IMR-90 (cell line): ENCODE measurements around the gene EIF2AK2. TPM values are rescaled to one million over a fixed set of nuclear protein-coding genes. Genes with fewer than 3 reads are reported as not detected.

Source experiments
- ATAC-seq: fragments of 200-7000 bp; cut with Tn5 transposase; 2 replicates; pipeline ENCODE4 v1.9.1; 2020; ENCODE audit warnings: low read depth, mild to moderate bottlenecking, moderate library complexity
- BruUV-seq: library from RNA; stranded (reverse); fragments of 400-500 nt; replicated peaks from 2 replicates; lab custom pipeline; 2021; lab: Mats Ljungman, UMichigan
- CTCF ChIA-PET: fragments of 300-600 bp; formaldehyde crosslinking; extraction: SDS; loops from one replicate; lab custom pipeline; 2021; ENCODE audit warnings: antibody characterized with exemption; lab: Yijun Ruan, JAX
- POLR2A ChIA-PET: fragments of 300-600 bp; sonication (Branson Sonifier 250); formaldehyde crosslinking; loops from one replicate; lab custom pipeline; 2022; ENCODE audit warnings: antibody characterized with exemption; ENCODE audit not compliant: unreplicated experiment; lab: Charles Lee
- DNase-seq: peaks from one replicate; pipeline ENCODE4 v3.0.0; 2013
- H2AFZ ChIP-seq: replicated peaks from 2 replicates; pipeline ENCODE3; 2013; ENCODE audit warnings: low read length, mild to moderate bottlenecking; ENCODE audit not compliant: poor library complexity
- H2AK5ac ChIP-seq: 2 replicates; pipeline ENCODE4 v1.6.1; 2013; ENCODE audit warnings: low read depth, low read length, inconsistent platforms
- H2AK9ac ChIP-seq: replicated peaks from 2 replicates; pipeline ENCODE3; 2013; ENCODE audit warnings: mild to moderate bottlenecking, low read depth, low read length, moderate library complexity; ENCODE audit not compliant: poor library complexity
- H2BK120ac ChIP-seq: 2 replicates; pipeline ENCODE4 v1.6.1; 2013; ENCODE audit warnings: low read depth, low read length, inconsistent platforms
- H2BK15ac ChIP-seq: 3 replicates; pipeline ENCODE4 v1.6.1; 2013; ENCODE audit warnings: low read depth, low read length, inconsistent platforms
- H2BK20ac ChIP-seq: 2 replicates; pipeline ENCODE4 v1.6.1; 2013; ENCODE audit warnings: low read depth, mild to moderate bottlenecking, inconsistent platforms, low read length, moderate library complexity
- H2BK5ac ChIP-seq: 2 replicates; pipeline ENCODE4 v1.6.1; 2013; ENCODE audit warnings: mild to moderate bottlenecking, low read depth, low read length, inconsistent platforms; ENCODE audit not compliant: poor library complexity, severe bottlenecking
- H3K14ac ChIP-seq: replicated peaks from 2 replicates; pipeline ENCODE4 v1.6.1; 2013; ENCODE audit warnings: low read depth, low read length, inconsistent platforms
- H3K18ac ChIP-seq: 2 replicates; pipeline ENCODE4 v1.6.1; 2013; ENCODE audit warnings: low read depth, low read length, control low read depth
- H3K23ac ChIP-seq: 2 replicates; pipeline ENCODE4 v1.6.1; 2013; ENCODE audit warnings: low read depth, low read length, inconsistent platforms
- H3K27ac ChIP-seq: 2 replicates; pipeline ENCODE4 v1.5.1; 2013; ENCODE audit warnings: mild to moderate bottlenecking, control low read depth, low read length; ENCODE audit not compliant: insufficient read depth
- H3K27me3 ChIP-seq: 2 replicates; pipeline ENCODE4 v1.6.1; 2013; ENCODE audit warnings: low read length; ENCODE audit not compliant: control insufficient read depth, insufficient read depth
- H3K36me3 ChIP-seq: 2 replicates; pipeline ENCODE4 v1.6.1; 2013; ENCODE audit warnings: low read length, mixed read lengths; ENCODE audit not compliant: control insufficient read depth, insufficient read depth
- H3K4ac ChIP-seq: 2 replicates; pipeline ENCODE4 v1.6.1; 2013; ENCODE audit warnings: low read depth, low read length, inconsistent platforms
- H3K4me1 ChIP-seq: 2 replicates; pipeline ENCODE4 v1.6.1; 2013; ENCODE audit warnings: low read length, mixed read lengths; ENCODE audit not compliant: control insufficient read depth, insufficient read depth
- H3K4me2 ChIP-seq: 2 replicates; pipeline ENCODE4 v1.6.1; 2013; ENCODE audit warnings: low read depth, mild to moderate bottlenecking, control low read depth, low read length, moderate library complexity
- H3K4me3 ChIP-seq: 2 replicates; pipeline ENCODE4 v1.5.1; 2013; ENCODE audit warnings: low read depth, mild to moderate bottlenecking, control low read depth, low read length, moderate library complexity; ENCODE audit not compliant: insufficient read depth
- H3K56ac ChIP-seq: 2 replicates; pipeline ENCODE4 v1.6.1; 2013; ENCODE audit warnings: low read length, inconsistent platforms; ENCODE audit not compliant: insufficient read depth; ENCODE audit errors: extremely low read depth
- H3K79me1 ChIP-seq, 2 experiments: 2 replicates each; pipeline ENCODE4 v1.6.1; 2013; ENCODE audit warnings: low read length in 2 of 2, inconsistent platforms in 1 of 2, low read depth in 1 of 2
- H3K9ac ChIP-seq: 2 replicates; pipeline ENCODE4 v1.6.1; 2013; ENCODE audit warnings: low read depth, low read length, control low read depth
- H3K9me1 ChIP-seq: 2 replicates; pipeline ENCODE4 v1.6.1; 2013; ENCODE audit warnings: low read length, inconsistent platforms; ENCODE audit not compliant: insufficient read depth
- H3K9me3 ChIP-seq: 2 replicates; pipeline ENCODE4 v1.6.1; 2013; ENCODE audit warnings: low read length; ENCODE audit not compliant: control insufficient read depth, insufficient read depth
- H4K20me1 ChIP-seq: 2 replicates; pipeline ENCODE4 v1.6.1; 2013; ENCODE audit warnings: low read length, inconsistent platforms; ENCODE audit not compliant: insufficient read depth
- H4K5ac ChIP-seq: 2 replicates; pipeline ENCODE4 v1.6.1; 2013; ENCODE audit warnings: mild to moderate bottlenecking, low read depth, low read length, control low read depth
- H4K8ac ChIP-seq, 2 experiments: 2 replicates each; pipeline ENCODE4 v1.6.1; 2013; ENCODE audit warnings: low read depth in 2 of 2, low read length in 2 of 2, control low read depth in 1 of 2, inconsistent platforms in 1 of 2
- H4K91ac ChIP-seq: 2 replicates; pipeline ENCODE4 v1.6.1; 2013; ENCODE audit warnings: low read depth, low read length, inconsistent platforms; ENCODE audit not compliant: insufficient read depth
- CEBPB ChIP-seq: IDR thresholded peaks from 2 replicates; pipeline ENCODE4 v1.6.1; 2012; ENCODE audit warnings: low read depth, low read length, improper control_type of control experiment
- CHD1 ChIP-seq: IDR thresholded peaks from 2 replicates; pipeline ENCODE4 v1.6.1; 2012; ENCODE audit warnings: low read depth, low read length, improper control_type of control experiment
- CTCF ChIP-seq: conservative IDR thresholded peaks from 2 replicates; pipeline ENCODE4 v1.5.1; 2012; ENCODE audit warnings: mild to moderate bottlenecking, low read depth, low read length, improper control_type of control experiment
- ELK1 ChIP-seq: fragments of 150-350 bp; IDR thresholded peaks from 2 replicates; pipeline ENCODE4 v1.6.1; 2016; ENCODE audit warnings: low read depth, mild to moderate bottlenecking, low read length, moderate library complexity, borderline replicate concordance
- FOS ChIP-seq: fragments of 150-350 bp; IDR thresholded peaks from 2 replicates; pipeline ENCODE4 v1.6.1; 2016; ENCODE audit warnings: low read depth, low read length
- RFX5 ChIP-seq: IDR thresholded peaks from 2 replicates; pipeline ENCODE4 v1.8.0; 2012; ENCODE audit warnings: low read depth, mild to moderate bottlenecking, low read length, moderate library complexity
- SMC3 ChIP-seq: fragments of 150-350 bp; IDR thresholded peaks from 2 replicates; pipeline ENCODE4 v1.6.1; 2016; ENCODE audit warnings: low read depth, mild to moderate bottlenecking, antibody characterized with exemption, low read length, moderate library complexity
- USF2 ChIP-seq: fragments of 150-350 bp; IDR thresholded peaks from 2 replicates; pipeline ENCODE4 v1.6.1; 2017; ENCODE audit warnings: mild to moderate bottlenecking, antibody characterized with exemption, low read length, low read depth
- WGBS, 2 experiments: methylation state at CpG; one replicate each; pipeline versions ENCODE4 v1.1.5 to v1.1.7; 2013; ENCODE audit warnings: missing lambda C conversion rate in 2 of 2; ENCODE audit not compliant: insufficient read length in 1 of 2; ENCODE audit errors: extremely low coverage in 2 of 2; 5-methylcytosine and 5-hydroxymethylcytosine counted together
- dilution Hi-C: fragments of 300-500 bp; cut with HindIII; formaldehyde crosslinking; loops from one replicate; pipeline ENCODE4 v1.14.3; 2018; ENCODE audit warnings: low sequenced_read_pairs; ENCODE audit not compliant: unreplicated experiment
- in situ Hi-C: fragments of 300-500 bp; cut with MboI; formaldehyde crosslinking; loops from 3 replicates; pipeline ENCODE4 v1.14.3; 2019; ENCODE audit warnings: low sequenced_read_pairs, inconsistent platforms, mixed read lengths
- intact Hi-C: fragments of 100-400 bp; cut with micrococcal nuclease; formaldehyde crosslinking; loops from 2 replicates; pipeline ENCODE4 v1.10.0; 2022
- polyA plus RNA-seq, 3 experiments: library from polyadenylated mRNA; depleted of rRNA; stranded (reverse); fragments of >200 nt; gene quantifications; 2 replicates each; pipeline ENCODE4 v1.2.3, GENCODE V29; 2012; ENCODE audit warnings: low replicate concordance in 1 of 3
- total RNA-seq: library from RNA; depleted of rRNA; stranded (reverse); fragments of >200 nt; gene quantifications from 2 replicates; pipeline ENCODE4 v1.2.3, GENCODE V29; 2012

Gene EIF2AK2
- total and polyA plus RNA-seq, 2 of the 4 experiments (the other 2 are of a cell fraction): 10.2 to 16.8 TPM

- H3K27me3 ChIP-seq: no peaks in the 10 kb centered on the region
- H2BK5ac ChIP-seq: no peak overlapping the region
- no peaks in the 10 kb centered on the region for H4K20me1 ChIP-seq
- intact Hi-C loops: no loop called here
- BruUV-seq: no TSS peak
- H3K36me3 ChIP-seq: peaks cover 21% of the 10 kb centered on the region
- H2AK5ac ChIP-seq: no peak overlapping the region
- ChIA-PET POLR2A (interaction anchor here (0.9 kb wide), 1 partner anchor 14 kb away, joined by 3 read pairs; no protein-coding TSS in a partner anchor), CTCF (no interaction called here)
- no peak overlapping the region for H4K8ac ChIP-seq
- H2BK20ac ChIP-seq: no peak overlapping the region
- no peak overlapping the region for H3K9ac ChIP-seq
- H4K5ac ChIP-seq: no peak overlapping the region
- ATAC-seq: no peak
- no peak for DNase-seq
- TF ChIP-seq ELK1 (no peak), FOS (no peak), CHD1 (no peak), RFX5 (no peak), USF2 (no peak), CEBPB (no peak), SMC3 (no peak), CTCF (no peak)
- H3K4me1 ChIP-seq: no peaks in the 10 kb centered on the region
- H3K9me3 ChIP-seq: no peaks in the 10 kb centered on the region
- no peak overlapping the region for H3K27ac ChIP-seq
- H2BK120ac ChIP-seq: no peak overlapping the region
- no peak overlapping the region for H2BK15ac ChIP-seq
- WGBS, 2 experiments: no CpG with 5 or more reads among the region's 5 CpGs
- dilution Hi-C loops: no loop called here
- H3K56ac ChIP-seq: no peak overlapping the region
- H3K14ac ChIP-seq: no peak overlapping the region
- no peak overlapping the region for H3K18ac ChIP-seq
- no peak overlapping the region for H2AK9ac ChIP-seq
- H3K9me1 ChIP-seq: 0 out of 2 replicates have a peak, but pooled peaks cover 2% of the 10 kb centered on the region
- H3K4me2 ChIP-seq: no peak overlapping the region
- no peak overlapping the region for H2AFZ ChIP-seq
- H3K23ac ChIP-seq: no peak overlapping the region
- no peak overlapping the region for H3K4ac ChIP-seq
- in situ Hi-C loops: no loop called here
- H4K91ac ChIP-seq: no peak overlapping the region
- H3K79me1 ChIP-seq: peaks cover 4 to 8% of the 10 kb centered on the region in 2 experiments; a peak in 3 of 4 replicates
- H3K4me3 ChIP-seq: no peak overlapping the region
Measured at GRCh38 chr2:37091873-37092272, 64.9 kb downstream of the EIF2AK2 start.
